Stomach (tissue), 9 donors: ENCODE results near the gene CCDC121. TPM values are rescaled to one million over a fixed set of nuclear protein-coding genes. Genes with fewer than 3 reads are reported as not detected.

Source experiments
- DNase-seq, 2 donors: peaks; one replicate each; pipeline versions ENCODE4 v3.0.0 to v3.0.0-alpha.2; 2013 to 2019
- H3K27ac ChIP-seq, 5 donors: fragments of 200-600 bp in 4 of 5; sonication (generic) in 4 of 5; one replicate each; pipeline ENCODE4 v1.5.1; 2013 to 2019; ENCODE audit warnings: mild to moderate bottlenecking in 1 of 5, moderate library complexity in 1 of 5
- H3K27me3 ChIP-seq, 3 donors: fragments of 200-600 bp; sonication (generic); one replicate each; pipeline ENCODE4 v1.5.1; 2017 to 2019; ENCODE audit warnings: mixed run types in 1 of 3
- H3K36me3 ChIP-seq, 4 donors: fragments of 200-600 bp; sonication (generic); 1 replicate in 3 of 4; 2 replicates in 1 of 4; pipeline ENCODE4 v1.5.1; 2016 to 2019
- H3K4me1 ChIP-seq, 4 donors: fragments of 200-600 bp; sonication (generic); one replicate each; pipeline ENCODE4 v1.5.1; 2016 to 2019
- H3K4me3 ChIP-seq, 4 donors: fragments of 200-600 bp; sonication (generic) in 3 of 4; one replicate each; pipeline ENCODE4 v1.5.1; 2016 to 2019; ENCODE audit warnings: mild to moderate bottlenecking in 1 of 4
- H3K9me3 ChIP-seq, 4 donors: fragments of 200-600 bp; sonication (generic); one replicate each; pipeline ENCODE4 v1.5.1; 2016 to 2019
- CTCF ChIP-seq, 7 experiments: fragments of 450-650 bp in 4 of 7; fragments of 200-600 bp in 3 of 7; sonication (generic) in 3 of 7; IDR thresholded peaks; one replicate each; pipeline ENCODE4 v1.5.1; 2016 to 2019; ENCODE audit warnings: antibody characterized with exemption in 7 of 7, control low read depth in 2 of 7, mild to moderate bottlenecking in 1 of 7
- EP300 ChIP-seq: sonication (generic); formaldehyde crosslinking; IDR thresholded peaks from one replicate; pipeline ENCODE4 v1.6.1; 2017; ENCODE audit warnings: antibody characterized with exemption
- POLR2A ChIP-seq, 4 donors: fragments of 450-650 bp; IDR thresholded peaks; one replicate each; pipeline ENCODE4 v1.6.1; 2016; ENCODE audit warnings: antibody characterized with exemption in 4 of 4, control low read depth in 2 of 4, mild to moderate bottlenecking in 1 of 4, moderate library complexity in 1 of 4
- POLR2AphosphoS5 ChIP-seq, 3 donors: sonication (generic); formaldehyde crosslinking; IDR thresholded peaks; one replicate each; pipeline ENCODE4 v1.6.1; 2016; ENCODE audit warnings: antibody characterized with exemption in 3 of 3
- WGBS, 5 donors: extraction: QIAGEN DNeasy Blood & Tissue Kit in 3 of 5; methylation state at CpG; one replicate each; pipeline versions ENCODE4 v1.1.5 to v1.1.7; 2013 to 2018; 5-methylcytosine and 5-hydroxymethylcytosine counted together
- intact Hi-C: fragments of 100-400 bp; cut with DNase I; formaldehyde crosslinking; loops from one replicate; pipeline ENCODE4 v1.15.1; 2023; ENCODE audit warnings: low total_unique reads
- polyA plus RNA-seq, 3 donors: library from polyadenylated mRNA; stranded (reverse); fragments of 200-250 nt; gene quantifications; one replicate each; pipeline ENCODE4 v1.2.3, GENCODE V29; 2013
- small RNA-seq, 4 donors: library from RNA; depleted of rRNA; stranded (forward); fragments of <200 nt; gene quantifications; one replicate each; pipeline ENCODE3, GENCODE V24; 2016
- total RNA-seq, 5 donors: library from RNA; depleted of rRNA; stranded (reverse); fragments of >200 nt; gene quantifications; one replicate each; pipeline versions ENCODE4 v1.1.0 to v1.2.3, GENCODE V29; 2014 to 2016
- donor health status: healthy with polysubstance abuse.
- donor health status: Bipolar disorder and iron deficiency.
- donor health status: healthy.

Gene CCDC121
- total and polyA plus RNA-seq, 8 donors = 0.87 to 3.1 (median 1.9) TPM

GRCh38 chr2:27582129-27582694, 46.6 kb downstream of the CCDC121 start:
- H3K27ac ChIP-seq = peak overlapping the region; percentile 28 to 82 (median 77)
- peaks cover 22 to 46% (median 30%) of the 10 kb centered on the region in 4 donors for H3K4me1 ChIP-seq
- no peak for TF ChIP-seq POLR2A (IDR thresholded peaks at IDR 0.05)
- TF ChIP-seq POLR2AphosphoS5 (IDR thresholded peaks at IDR 0.05) = no peak
- TF ChIP-seq EP300 = no peak
- no peak for TF ChIP-seq CTCF (IDR thresholded peaks at IDR 0.05)
- intact Hi-C loops = no loop called here
- peaks cover 0 to 17% (median 0%) of the 10 kb centered on the region in 4 donors for H3K36me3 ChIP-seq
- H3K9me3 ChIP-seq = peaks cover 0 to 38% (median 23%) of the 10 kb centered on the region in 4 donors
- H3K27me3 ChIP-seq = no peaks in the 10 kb centered on the region
- DNase-seq = no peak
- H3K4me3 ChIP-seq = peak overlapping the region; percentile 55 to 78 (median 70)
- WGBS, 5 donors = 81 to 91% (median 86%) methylated on average over 16 of the region's 16 CpGs

- 94 to 97% (median 96%) methylated on average over 18 to 19 of the region's 19 CpGs for WGBS, 5 donors
- H3K9me3 ChIP-seq = peaks cover 3 to 44% (median 29%) of the 10 kb centered on the region in 4 donors
- H3K4me1 ChIP-seq = peaks cover 22 to 40% (median 26%) of the 10 kb centered on the region in 4 donors
- no peak for TF ChIP-seq POLR2A (IDR thresholded peaks at IDR 0.05)
- TF ChIP-seq POLR2AphosphoS5 (IDR thresholded peaks at IDR 0.05) = no peak
- no peak for TF ChIP-seq CTCF (IDR thresholded peaks at IDR 0.05)
- no peak for TF ChIP-seq EP300
- no peaks in the 10 kb centered on the region for H3K27me3 ChIP-seq
- peaks cover 0 to 17% (median 0%) of the 10 kb centered on the region in 4 donors for H3K36me3 ChIP-seq
- no peak for DNase-seq
- intact Hi-C loops = no loop called here
- H3K4me3 ChIP-seq = no peak overlapping the region
- peak overlapping the region in 1 of 5 donors; percentile 82 for H3K27ac ChIP-seq
Observed at GRCh38 chr2:27581417-27582128, 47.2 kb downstream of the CCDC121 start.

Small RNA genes lying within 50 kb of the gene (small RNA-seq; reads per million reads assigned to genes)
- 0 reads per million in 4 donors for gene RF00340

Other genes starting within 250 kb of the CCDC121 start
- gene ZNF513, start 248.3 kb downstream of the CCDC121 start, total RNA-seq = 10 to 100 TPM; 10.3 to 58.9 (median 19.1) TPM
- gene ZNF513, start 248.3 kb downstream of the CCDC121 start, polyA plus RNA-seq = 10 to 100 TPM; 12.4 to 23.6 (median 15.4) TPM
- 10 to 100 TPM; 10.5 to 44.6 (median 42.9) TPM for gene PPM1G, start 219.4 kb downstream of the CCDC121 start, total RNA-seq
- 10 to 100 TPM; 40.0 to 49.8 (median 47.2) TPM for gene PPM1G, start 219.4 kb downstream of the CCDC121 start, polyA plus RNA-seq
- 10 to 100 TPM; 12.5 to 69.8 (median 48.4) TPM for gene NRBP1, start 200.4 kb downstream of the CCDC121 start, total RNA-seq
- gene NRBP1, start 200.4 kb downstream of the CCDC121 start, polyA plus RNA-seq = 10 to 100 TPM; 46.7 to 57.3 (median 51.4) TPM
- 100 to 1,000 TPM in 1 of 5 donors, 10 to 100 TPM in 3, not detected in 1; 16.5 to 140 (median 53.6) TPM for gene KRTCAP3, start 186.6 kb downstream of the CCDC121 start, total RNA-seq
- 10 to 100 TPM; 31.2 to 65.2 (median 62.2) TPM for gene KRTCAP3, start 186.6 kb downstream of the CCDC121 start, polyA plus RNA-seq
- gene IFT172, start 139.3 kb downstream of the CCDC121 start, total RNA-seq = 10 to 100 TPM in 4 of 5 donors, 1 to 10 TPM in 1; 7.4 to 88.1 (median 14.0) TPM
- 10 to 100 TPM; 34.7 to 66.4 (median 43.9) TPM for gene IFT172, start 139.3 kb downstream of the CCDC121 start, polyA plus RNA-seq
- gene FNDC4, start 133.8 kb downstream of the CCDC121 start, total RNA-seq = 10 to 100 TPM in 2 of 5 donors, 1 to 10 TPM in 2, under 1 TPM in 1; 0.89 to 23.3 (median 5.0) TPM
- gene FNDC4, start 133.8 kb downstream of the CCDC121 start, polyA plus RNA-seq = 10 to 100 TPM in 2 of 3 donors, 1 to 10 TPM in 1; 4.5 to 15.1 (median 10.1) TPM
- gene GCKR, start 132.2 kb downstream of the CCDC121 start, total RNA-seq = 10 to 100 TPM in 4 of 5 donors, not detected in 1; 13.4 to 45.5 (median 33.3) TPM
- gene GCKR, start 132.2 kb downstream of the CCDC121 start, polyA plus RNA-seq = 10 to 100 TPM in 1 of 3 donors, 1 to 10 TPM in 2; 1.2 to 13.3 (median 2.1) TPM
- 10 to 100 TPM in 3 of 5 donors, 1 to 10 TPM in 2; 6.4 to 35.8 (median 14.2) TPM for gene ZNF512, start 46.0 kb downstream of the CCDC121 start, total RNA-seq
- gene ZNF512, start 46.0 kb downstream of the CCDC121 start, polyA plus RNA-seq = 10 to 100 TPM in 1 of 3 donors, 1 to 10 TPM in 2; 6.8 to 12.2 (median 9.3) TPM
- gene GPN1, start within 50 bp of the CCDC121 start, total RNA-seq = 10 to 100 TPM; 10.1 to 68.7 (median 33.0) TPM
- 10 to 100 TPM; 20.6 to 31.6 (median 28.2) TPM for gene GPN1, start within 50 bp of the CCDC121 start, polyA plus RNA-seq
- 10 to 100 TPM; 18.2 to 50.9 (median 29.6) TPM for gene SUPT7L, start 34.6 kb upstream of the CCDC121 start, total RNA-seq
- gene SUPT7L, start 34.6 kb upstream of the CCDC121 start, polyA plus RNA-seq = 10 to 100 TPM; 10.1 to 22.0 (median 13.2) TPM
- 10 to 100 TPM; 25.7 to 58.9 (median 30.6) TPM for gene SLC4A1AP, start 34.9 kb upstream of the CCDC121 start, total RNA-seq
- gene SLC4A1AP, start 34.9 kb upstream of the CCDC121 start, polyA plus RNA-seq = 10 to 100 TPM; 11.2 to 12.2 (median 11.9) TPM
- gene MRPL33, start 142.7 kb upstream of the CCDC121 start, total RNA-seq = 100 to 1,000 TPM in 2 of 5 donors, 10 to 100 TPM in 2, 1 to 10 TPM in 1; 8.2 to 226 (median 25.5) TPM
- 100 to 1,000 TPM; 149 to 268 (median 193) TPM for gene MRPL33, start 142.7 kb upstream of the CCDC121 start, polyA plus RNA-seq